Right lobe of liver (tissue), 4 donors: Measurements from ENCODE around the gene RMC1.

Experiments used
- CTCF ChIP-seq, 4 donors: fragments of 200-600 bp in 3 of 4; fragments of 450-650 bp in 1 of 4; IDR thresholded peaks; one replicate each; pipeline versions ENCODE4 v1.5.1 to v1.8.0; 2016 to 2022; ENCODE audit warnings: antibody characterized with exemption in 4 of 4, mild to moderate bottlenecking in 2 of 4
- POLR2A ChIP-seq: fragments of 450-650 bp; IDR thresholded peaks from one replicate; pipeline ENCODE4 v1.6.1; 2017; ENCODE audit warnings: antibody characterized with exemption, mild to moderate bottlenecking
- donor health status: DM: no; HTN: no; CAD: no.
- donor health status: DM: no; HTN: no; CAD: no.
- donor health status: DM: no; HTN: yes; CAD: no.

- TF ChIP-seq CTCF (IDR thresholded peaks at IDR 0.05) (no peak), POLR2A (no peak)
Measured at GRCh38 chr18:23519734-23520133, 16.4 kb downstream of the RMC1 start.
